Ishikawa (cell line): Measurements from ENCODE around the gene OR11G2.

ENCODE experiments used
- CEBPB ChIP-seq: IDR thresholded peaks from 2 replicates; pipeline ENCODE4 v1.6.1; 2012
- CREB1 ChIP-seq: IDR thresholded peaks from 2 replicates; pipeline ENCODE4 v1.6.1; 2012; ENCODE audit warnings: low read depth
- EGR1 ChIP-seq: IDR thresholded peaks from 2 replicates; pipeline ENCODE4 v1.6.1; 2012
- EP300 ChIP-seq: IDR thresholded peaks from 2 replicates; pipeline ENCODE4 v1.6.1; 2012; ENCODE audit warnings: borderline replicate concordance
- FOXM1 ChIP-seq: IDR thresholded peaks from 2 replicates; pipeline ENCODE4 v1.6.1; 2012; ENCODE audit warnings: low read depth, borderline replicate concordance
- MAX ChIP-seq: IDR thresholded peaks from 2 replicates; pipeline ENCODE4 v1.6.1; 2012
- NFIC ChIP-seq: IDR thresholded peaks from 2 replicates; pipeline ENCODE4 v1.6.1; 2012
- RAD21 ChIP-seq: IDR thresholded peaks from 2 replicates; pipeline ENCODE4 v1.6.1; 2012; ENCODE audit warnings: low read depth
- REST ChIP-seq: IDR thresholded peaks from 2 replicates; pipeline ENCODE4 v1.6.1; 2012; ENCODE audit warnings: low read depth, mild to moderate bottlenecking
- TAF1 ChIP-seq: IDR thresholded peaks from 2 replicates; pipeline ENCODE4 v1.6.1; 2012; ENCODE audit warnings: low read depth, mild to moderate bottlenecking
- TCF12 ChIP-seq: IDR thresholded peaks from 2 replicates; pipeline ENCODE4 v1.6.1; 2012; ENCODE audit warnings: low read depth
- TEAD4 ChIP-seq: IDR thresholded peaks from 2 replicates; pipeline ENCODE4 v1.6.1; 2012
- USF1 ChIP-seq: IDR thresholded peaks from 2 replicates; pipeline ENCODE4 v1.6.1; 2012
- YY1 ChIP-seq: IDR thresholded peaks from 2 replicates; pipeline ENCODE4 v1.6.1; 2012; ENCODE audit warnings: low read depth
- ZBTB7A ChIP-seq: IDR thresholded peaks from 2 replicates; pipeline ENCODE4 v1.6.1; 2012; ENCODE audit warnings: low read depth

Gene OR11G2

GRCh38 chr14:20167091-20167490 lies 23.6 kb upstream of the OR11G2 start:
- TF ChIP-seq EP300 (no peak), REST (no peak), NFIC (no peak), CEBPB (no peak), TCF12 (no peak), CREB1 (no peak), TAF1 (no peak), EGR1 (no peak)

- TF ChIP-seq TEAD4 (no peak), EP300 (no peak), CEBPB (no peak), EGR1 (no peak), YY1 (no peak)
Observed at GRCh38 chr14:20176330-20176729, 14.4 kb upstream of the OR11G2 start.

GRCh38 chr14:20177433-20177974 lies 13.2 kb upstream of the OR11G2 start:
- TF ChIP-seq FOXM1 (no peak), EP300 (no peak), ZBTB7A (no peak)

GRCh38 chr14:20179218-20179617 lies 11.5 kb upstream of the OR11G2 start:
- TF ChIP-seq YY1 = no peak
- no peak for TF ChIP-seq EP300
- no peak for TF ChIP-seq EGR1
- no peak for TF ChIP-seq RAD21
- TF ChIP-seq TCF12 = no peak
- TF ChIP-seq TAF1 = no peak
- no peak for TF ChIP-seq ZBTB7A
- TF ChIP-seq MAX = no peak
- TF ChIP-seq USF1 = no peak

GRCh38 chr14:20179880-20180279 lies 10.8 kb upstream of the OR11G2 start:
- no peak for TF ChIP-seq TCF12
- TF ChIP-seq TAF1 = no peak
- TF ChIP-seq CEBPB = no peak
- TF ChIP-seq RAD21 = no peak
- TF ChIP-seq MAX = no peak
- no peak for TF ChIP-seq YY1
- no peak for TF ChIP-seq FOXM1
- no peak for TF ChIP-seq USF1
- no peak for TF ChIP-seq ZBTB7A
- no peak for TF ChIP-seq CREB1
- no peak for TF ChIP-seq TEAD4
- no peak for TF ChIP-seq NFIC
- TF ChIP-seq REST = no peak
- no peak for TF ChIP-seq EP300

GRCh38 chr14:20180486-20180885 lies 10.2 kb upstream of the OR11G2 start:
- TF ChIP-seq TAF1 (no peak), FOXM1 (no peak), EP300 (no peak), NFIC (no peak), EGR1 (no peak), ZBTB7A (no peak), REST (no peak), YY1 (no peak), USF1 (no peak), CREB1 (no peak), MAX (no peak), RAD21 (no peak), CEBPB (no peak), TEAD4 (no peak)
